ENCODE measurements around the gene NHLH2. TPM values are rescaled to one million over a fixed set of nuclear protein-coding genes. Genes with fewer than 3 reads are reported as not detected.

Gene NHLH2
- total and polyA plus RNA-seq, 10 of the 15 experiments (the other 5 are each of a cell fraction or from before 2014, with no cell fraction given) = 0.01 to 0.08 (median 0.05) TPM; not detected in 6

- no peaks in the 10 kb centered on the region for H3K9me3 ChIP-seq (replicated peaks; ENCODE audit: control insufficient read depth, insufficient read depth, low read length)
- CTCF ChIA-PET = interaction anchor here (1.2 to 11.4 kb wide), 6 partner anchors 16 to 675 kb away, joined by 3 to 132 read pairs (median 6); no protein-coding TSS in a partner anchor
- no peak for ATAC-seq
- BruUV-seq (replicated peaks) = no TSS peak
- RAD21 ChIA-PET (ENCODE audit: unreplicated experiment) = interaction anchor here (1.0 to 3.1 kb wide), 3 partner anchors 169 to 211 kb away, joined by 5 to 13 read pairs (median 5); no protein-coding TSS in a partner anchor
- 0% methylated on average over 2 of the region's 2 CpGs for WGBS (ENCODE audit: insufficient coverage, insufficient replicate concordance, low lambda C conversion rate, missing lambda C conversion rate)
- H3K9ac ChIP-seq (ENCODE audit: control insufficient read depth, insufficient read depth, low read length) = no peak overlapping the region
- intact Hi-C loops (cut with micrococcal nuclease; ENCODE audit: unreplicated experiment) (no loop called here), in situ Hi-C loops (cut with MboI) (loop anchor here (5.0 kb wide), 1 partner anchor 172 kb away; no protein-coding TSS in a partner anchor)
- no peak overlapping the region for H3K4me3 ChIP-seq
- POLR2A ChIA-PET = no interaction called here
- H3K27ac ChIP-seq (ENCODE audit: control insufficient read depth, insufficient read depth) = no peak overlapping the region
- no peak for TF ChIP-seq RFX5 (IDR thresholded peaks at IDR 0.05; ENCODE audit: low read depth, low read length)
- TF ChIP-seq BCL11A (IDR thresholded peaks at IDR 0.05; ENCODE audit: low read depth, low read length) = no peak
- no peaks in the 10 kb centered on the region for H3K79me2 ChIP-seq (ENCODE audit: control insufficient read depth, insufficient read depth, low read length)
- no peak for FAIRE-seq
- H3K36me3 ChIP-seq (ENCODE audit: control insufficient read depth in 2 of 2, insufficient read depth in 2 of 2, low read length in 1 of 2) = no peaks in the 10 kb centered on the region
- DNase-seq (ENCODE audit: low read depth, low spot score) = no peak
- no peak overlapping the region for H2AFZ ChIP-seq (ENCODE audit: control insufficient read depth, low read depth, low read length)
- SMC1A ChIA-PET (ENCODE audit: uncharacterized antibody, unreplicated experiment) = interaction anchor here (1.0 to 2.6 kb wide), 4 partner anchors 8 to 211 kb away, joined by 3 to 9 read pairs (median 7); no protein-coding TSS in a partner anchor
- no peaks in the 10 kb centered on the region for H3K4me1 ChIP-seq (ENCODE audit: control insufficient read depth, insufficient read depth, low read length)
- no peaks in the 10 kb centered on the region; a peak in 1 of 4 replicates for H3K27me3 ChIP-seq (replicated peaks in 1 of 2; ENCODE audit: control insufficient read depth in 2 of 2, insufficient read depth in 2 of 2, low read length in 1 of 2)
- H4K20me1 ChIP-seq (ENCODE audit: control insufficient read depth, insufficient read depth) = no peaks in the 10 kb centered on the region
- H3K4me2 ChIP-seq (ENCODE audit: control insufficient read depth, insufficient read depth) = no peak overlapping the region
Observed at GRCh38 chr1:115809847-115810246, 31.1 kb downstream of the NHLH2 start.

- Histone ChIP-seq H3K27ac (ENCODE audit: control insufficient read depth, insufficient read depth) (no peak overlapping the region), H4K20me1 (ENCODE audit: control insufficient read depth, insufficient read depth) (no peaks in the 10 kb centered on the region), H3K9ac (ENCODE audit: control insufficient read depth, insufficient read depth, low read length) (no peak overlapping the region), H2AFZ (ENCODE audit: control insufficient read depth, low read depth, low read length) (no peak overlapping the region), H3K79me2 (ENCODE audit: control insufficient read depth, insufficient read depth, low read length) (no peaks in the 10 kb centered on the region), H3K36me3 (ENCODE audit: control insufficient read depth in 2 of 2, insufficient read depth in 2 of 2, low read length in 1 of 2) (no peaks in the 10 kb centered on the region), H3K4me1 (ENCODE audit: control insufficient read depth, insufficient read depth, low read length) (no peaks in the 10 kb centered on the region), H3K9me3 (replicated peaks; ENCODE audit: control insufficient read depth, insufficient read depth, low read length) (no peaks in the 10 kb centered on the region), H3K4me3 (no peak overlapping the region), H3K4me2 (ENCODE audit: control insufficient read depth, insufficient read depth) (no peak overlapping the region), H3K27me3 (replicated peaks in 1 of 2; ENCODE audit: control insufficient read depth in 2 of 2, insufficient read depth in 2 of 2, low read length in 1 of 2) (no peaks in the 10 kb centered on the region; a peak in 1 of 4 replicates)
- ChIA-PET POLR2A (no interaction called here), RAD21 (ENCODE audit: unreplicated experiment) (interaction anchor here (0.8 to 3.1 kb wide), 5 partner anchors 52 to 212 kb away, joined by 4 to 13 read pairs (median 4); no protein-coding TSS in a partner anchor), SMC1A (ENCODE audit: uncharacterized antibody, unreplicated experiment) (interaction anchor here (0.6 to 2.6 kb wide), 6 partner anchors 10 to 676 kb away, joined by 3 to 9 read pairs (median 4); partner anchors contain the start of gene MAB21L3), CTCF (interaction anchor here (0.7 to 11.4 kb wide), 8 partner anchors 16 to 690 kb away, joined by 3 to 132 read pairs (median 4); no protein-coding TSS in a partner anchor)
- no peak for FAIRE-seq
- in situ Hi-C loops (cut with MboI) (loop anchor here (5.0 kb wide), 1 partner anchor 173 kb away; no protein-coding TSS in a partner anchor), intact Hi-C loops (cut with micrococcal nuclease; ENCODE audit: unreplicated experiment) (no loop called here)
- BruUV-seq (replicated peaks) = no TSS peak
- ATAC-seq = no peak
- no peak for DNase-seq (ENCODE audit: low read depth, low spot score)
- no peak for TF ChIP-seq POU2F2 (IDR thresholded peaks at IDR 0.05; ENCODE audit: borderline replicate concordance, low read depth, low read length)
- TF ChIP-seq USF1 (IDR thresholded peaks at IDR 0.05; ENCODE audit: borderline replicate concordance, extremely low read length, insufficient read depth, low read depth, low read length) = no peak
- TF ChIP-seq NR2C1 (IDR thresholded peaks at IDR 0.05) = no peak
- TF ChIP-seq HDAC6 (IDR thresholded peaks at IDR 0.05; ENCODE audit: unreplicated experiment) = no peak
- TF ChIP-seq EGR1 (IDR thresholded peaks at IDR 0.05; ENCODE audit: borderline replicate concordance in 1 of 2, low read depth in 2 of 2, low read length in 2 of 2) = no peak
- TF ChIP-seq SREBF2 (IDR thresholded peaks at IDR 0.05; ENCODE audit: low read length) = no peak
- no peak for TF ChIP-seq TCF3 (IDR thresholded peaks at IDR 0.05; ENCODE audit: borderline replicate concordance, insufficient read depth, low read depth, low read length)
- TF ChIP-seq ZBTB4 (CRISPR knock-in tag; IDR thresholded peaks at IDR 0.05) = no peak
- TF ChIP-seq NFYB (IDR thresholded peaks at IDR 0.05; ENCODE audit: insufficient read depth, low read depth, low read length) = no peak
- no peak for TF ChIP-seq SMAD5 (IDR thresholded peaks at IDR 0.05; ENCODE audit: low read depth)
- TF ChIP-seq SREBF1 (IDR thresholded peaks at IDR 0.05; ENCODE audit: low read length) = no peak
- TF ChIP-seq BRCA1 (IDR thresholded peaks at IDR 0.05; ENCODE audit: low read depth, low read length) = no peak
Observed at GRCh38 chr1:115809076-115809475, 31.9 kb downstream of the NHLH2 start.

All from GM12878 (cell line).